Coronary artery (tissue), 2 donors: ENCODE data around the gene TEX2.
A peak's percentile ranks its signal among the peaks of the same experiment; 100 is the strongest.
"Not testable (repeated sequence)": the region's sequence is repeated elsewhere in the genome, so short reads cannot be mapped to it uniquely, and the experiment has no call there.

Experiments
- DNase-seq: peaks from one replicate; pipeline ENCODE4 v3.0.0-alpha.2; 2017; ENCODE audit warnings: low spot score
- H3K27ac ChIP-seq, 2 donors: fragments of 200-600 bp; sonication (generic); one replicate each; pipeline ENCODE4 v1.5.1; 2016 to 2019
- H3K4me3 ChIP-seq: fragments of 200-600 bp; sonication (generic); 2 replicates; pipeline ENCODE4 v1.5.1; 2016; ENCODE audit warnings: mild to moderate bottlenecking, moderate library complexity
- TF ChIP-seq, protein P1 (sequence below): fragments of 200-600 bp; sonication (generic); IDR thresholded peaks from one replicate; pipeline ENCODE4 v1.5.1; 2019; ENCODE audit warnings: antibody characterized with exemption

TEX2 gene

DNA sequence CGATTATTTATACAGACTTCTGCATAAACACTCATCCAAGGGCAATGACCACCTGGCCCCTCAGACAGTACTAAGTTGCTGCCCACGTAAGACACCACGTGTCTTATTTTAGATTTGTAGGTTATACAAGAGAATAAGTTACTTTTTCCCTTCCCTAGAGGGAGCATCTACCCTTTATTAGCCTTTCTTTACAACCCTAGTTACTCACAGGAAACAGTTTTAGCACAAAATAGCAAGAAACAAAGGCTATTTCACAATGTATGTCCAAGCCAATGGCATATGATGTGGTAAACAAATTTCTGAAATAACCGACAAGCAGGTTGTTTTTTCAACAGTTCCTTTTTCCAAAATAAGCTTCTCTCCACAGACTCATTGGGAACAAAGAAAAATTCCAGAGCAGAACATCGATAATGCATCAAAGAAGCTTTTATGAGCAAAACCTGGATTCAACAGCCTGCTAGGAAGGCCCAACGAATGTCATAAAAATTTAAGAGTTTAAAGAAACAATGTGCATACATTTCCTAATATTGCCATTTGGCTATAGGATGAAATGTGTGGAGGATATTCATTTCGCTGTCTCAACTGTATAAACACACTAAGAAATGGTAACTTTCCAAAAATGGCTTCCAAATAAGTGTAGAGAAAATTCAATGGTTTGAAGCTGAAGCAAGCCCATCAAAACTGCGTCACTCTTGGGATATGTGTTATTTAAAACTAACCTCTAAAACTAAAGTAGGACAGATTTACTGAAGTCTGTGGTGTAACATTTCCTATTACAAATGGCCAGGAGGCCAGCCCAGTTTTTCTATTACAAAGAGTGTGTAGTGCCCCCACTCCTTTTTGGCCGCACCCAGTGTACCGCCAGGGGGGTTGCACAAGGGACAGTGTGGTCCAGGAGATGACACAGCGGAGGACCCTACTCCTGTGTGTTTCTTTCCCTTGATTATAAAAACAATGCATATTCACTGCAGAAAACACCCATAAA lies 82.7 kb downstream of the TEX2 start:
- no peak overlapping the region for H3K4me3 ChIP-seq
- TF ChIP-seq, protein P1, sequence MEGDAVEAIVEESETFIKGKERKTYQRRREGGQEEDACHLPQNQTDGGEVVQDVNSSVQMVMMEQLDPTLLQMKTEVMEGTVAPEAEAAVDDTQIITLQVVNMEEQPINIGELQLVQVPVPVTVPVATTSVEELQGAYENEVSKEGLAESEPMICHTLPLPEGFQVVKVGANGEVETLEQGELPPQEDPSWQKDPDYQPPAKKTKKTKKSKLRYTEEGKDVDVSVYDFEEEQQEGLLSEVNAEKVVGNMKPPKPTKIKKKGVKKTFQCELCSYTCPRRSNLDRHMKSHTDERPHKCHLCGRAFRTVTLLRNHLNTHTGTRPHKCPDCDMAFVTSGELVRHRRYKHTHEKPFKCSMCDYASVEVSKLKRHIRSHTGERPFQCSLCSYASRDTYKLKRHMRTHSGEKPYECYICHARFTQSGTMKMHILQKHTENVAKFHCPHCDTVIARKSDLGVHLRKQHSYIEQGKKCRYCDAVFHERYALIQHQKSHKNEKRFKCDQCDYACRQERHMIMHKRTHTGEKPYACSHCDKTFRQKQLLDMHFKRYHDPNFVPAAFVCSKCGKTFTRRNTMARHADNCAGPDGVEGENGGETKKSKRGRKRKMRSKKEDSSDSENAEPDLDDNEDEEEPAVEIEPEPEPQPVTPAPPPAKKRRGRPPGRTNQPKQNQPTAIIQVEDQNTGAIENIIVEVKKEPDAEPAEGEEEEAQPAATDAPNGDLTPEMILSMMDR, result no peak
- peak overlapping the region; percentile 41 to 85 for H3K27ac ChIP-seq
- no peak for DNase-seq

DNA sequence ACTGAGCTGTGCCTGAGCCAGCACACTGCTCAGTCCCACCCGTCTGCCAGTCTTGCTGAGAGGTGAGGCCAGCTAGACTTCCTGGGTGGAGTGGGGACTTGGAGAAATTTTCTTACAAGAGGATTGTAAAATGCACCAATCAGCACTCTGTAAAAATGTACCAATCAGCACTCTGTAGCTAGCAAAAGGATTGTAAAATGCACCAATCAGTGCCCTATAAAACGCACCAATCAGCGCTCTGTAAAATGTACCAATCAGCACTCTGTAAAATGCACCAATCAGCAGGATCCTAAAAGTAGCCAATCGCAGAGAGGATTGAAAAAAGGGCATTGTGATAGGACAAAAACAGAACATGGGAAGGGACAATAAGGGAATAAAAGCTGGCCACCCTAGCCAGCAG lies 84.0 kb downstream of the TEX2 start:
- DNase-seq, H3K4me3 ChIP-seq: not testable (repeated sequence)
- peak overlapping the region in 1 of 2 donors; percentile 85 for H3K27ac ChIP-seq

DNA sequence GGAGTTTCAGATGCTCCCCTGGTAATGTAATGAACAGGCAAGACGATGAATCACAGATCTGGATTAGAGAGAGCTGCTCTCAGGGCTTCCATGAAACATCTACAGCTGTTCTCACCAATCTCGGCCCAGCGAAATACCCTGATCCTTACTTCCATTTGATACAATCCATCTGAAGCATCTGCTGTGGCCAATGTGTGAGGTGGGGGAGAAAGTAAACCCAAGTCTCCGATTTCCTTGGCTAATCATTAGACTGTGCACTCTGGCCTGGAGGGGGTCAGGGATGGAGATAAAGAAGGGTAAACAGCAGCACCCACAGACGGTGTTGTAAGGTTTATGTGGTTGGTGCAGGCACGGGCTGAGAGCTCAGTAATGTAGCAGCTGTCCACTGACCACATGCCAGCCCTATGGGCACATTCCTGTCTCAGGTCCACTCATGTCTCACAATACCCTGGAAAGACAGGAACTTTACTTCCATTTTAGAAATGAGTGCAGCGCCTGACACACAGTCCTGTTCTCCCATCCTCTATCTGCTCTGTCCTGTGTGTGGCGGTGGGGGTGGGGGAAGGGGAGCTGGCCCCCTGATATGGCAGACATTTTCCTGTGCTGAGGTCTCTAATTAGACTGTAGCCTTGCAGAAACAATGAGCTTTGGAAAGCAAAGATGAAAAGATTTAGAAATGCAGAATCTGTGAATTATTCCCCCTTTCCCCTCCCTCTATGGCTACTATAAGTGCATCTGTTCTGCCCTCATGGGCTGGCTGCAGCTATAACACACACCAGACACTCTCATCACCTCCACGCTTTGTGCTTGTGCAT lies 84.8 kb downstream of the TEX2 start:
- peak overlapping the region; percentile 83 to 85 for H3K27ac ChIP-seq
- no peak for DNase-seq
- TF ChIP-seq, protein P1, result no peak
- H3K4me3 ChIP-seq, result peak overlapping the region; percentile 15

DNA sequence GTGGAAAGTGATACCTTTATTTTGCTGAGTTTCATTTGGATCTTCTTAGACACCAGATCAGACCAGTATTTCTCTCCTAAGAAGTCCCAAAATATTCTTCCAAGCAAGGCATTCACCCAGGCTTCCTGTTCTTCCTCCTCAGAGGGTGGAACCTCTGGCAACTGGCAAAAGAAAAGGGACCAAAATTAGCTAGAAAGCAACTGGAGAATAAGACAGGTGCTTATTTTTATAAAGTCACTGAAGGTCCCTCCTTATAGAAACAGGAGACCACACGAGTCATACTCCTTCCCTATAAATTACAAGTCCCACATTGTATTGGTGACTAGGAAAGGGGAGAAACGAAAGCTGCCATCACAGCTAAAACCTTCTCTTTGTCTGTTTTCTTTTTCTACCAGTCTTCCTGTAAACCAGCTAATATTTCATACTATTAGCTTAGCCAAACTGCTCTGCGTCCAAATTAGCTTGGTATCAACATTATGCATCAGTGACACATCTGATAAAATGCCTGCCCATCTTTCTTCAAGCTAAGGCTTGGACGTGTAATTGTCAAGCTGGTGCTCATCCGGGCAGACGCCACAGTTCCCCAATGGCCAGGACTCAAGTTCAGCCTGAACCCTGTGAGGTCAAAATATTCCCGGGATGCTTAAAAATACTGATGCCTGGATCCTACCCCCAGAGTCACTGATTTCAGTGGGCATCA lies 85.6 kb downstream of the TEX2 start:
- DNase-seq, result no peak
- Histone ChIP-seq H3K27ac (peak overlapping the region; percentile 83 to 85), H3K4me3 (peak overlapping the region; percentile 15)
- TF ChIP-seq, protein P1, result no peak

DNA sequence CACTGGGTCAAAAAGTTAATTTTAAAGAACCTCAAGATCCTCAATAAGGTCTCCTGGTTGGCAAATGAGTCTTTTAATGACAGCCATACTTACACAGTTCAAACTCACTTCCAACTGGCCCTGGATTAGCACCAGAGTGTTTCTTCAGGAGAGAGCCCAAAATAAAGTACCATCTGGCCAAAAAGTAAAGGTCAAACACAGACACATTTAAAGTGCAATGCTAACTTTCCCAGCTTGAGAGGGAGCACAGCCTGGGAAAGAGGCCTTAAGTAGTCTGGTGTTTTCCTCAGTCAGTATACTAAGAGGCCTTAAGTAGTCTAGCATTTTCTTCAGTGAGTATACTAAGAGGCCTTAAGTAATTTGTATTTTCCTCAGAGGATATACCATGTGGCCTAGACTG lies 86.5 kb downstream of the TEX2 start:
- TF ChIP-seq, protein P1, result no peak
- H3K4me3 ChIP-seq, result no peak overlapping the region
- peak overlapping the region; percentile 83 to 85 for H3K27ac ChIP-seq
- no peak for DNase-seq

DNA sequence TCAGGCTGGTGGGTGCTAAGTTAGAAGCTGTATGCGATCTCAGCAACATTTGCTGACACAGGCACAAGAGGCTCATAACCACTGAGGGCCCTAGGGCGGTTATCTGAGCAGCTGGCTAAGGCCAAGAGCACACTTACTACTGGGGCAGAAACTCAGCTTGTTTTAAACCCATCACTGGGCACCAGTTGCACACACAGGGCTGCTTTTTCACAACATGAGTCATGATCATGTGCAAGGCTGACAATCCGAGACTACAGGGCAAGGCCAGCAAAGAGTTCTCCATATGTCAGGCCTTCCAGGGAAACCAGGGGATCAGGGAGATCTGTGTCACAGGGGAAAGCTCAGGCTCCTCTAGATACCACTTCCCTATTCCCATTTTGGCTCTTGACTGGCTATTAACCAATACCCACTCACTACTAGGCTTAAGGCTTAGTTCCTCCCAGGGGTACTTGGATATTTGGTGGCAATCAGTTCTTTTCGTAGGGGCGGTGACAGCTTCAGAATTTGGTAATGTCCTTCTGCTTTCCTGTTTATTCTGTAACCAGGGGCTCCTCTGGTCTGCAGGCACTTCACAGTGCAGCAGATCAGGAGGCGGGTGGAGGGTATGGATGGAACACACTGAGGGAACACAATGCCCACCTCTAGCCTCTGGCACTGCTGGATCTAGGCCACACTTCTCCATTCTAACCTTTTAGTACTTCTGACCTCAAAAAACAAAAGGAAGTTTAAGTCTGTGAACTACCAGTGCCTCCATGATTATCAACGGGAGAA lies 88.2 kb downstream of the TEX2 start:
- H3K4me3 ChIP-seq, result no peak overlapping the region
- H3K27ac ChIP-seq, result peak overlapping the region; percentile 83 to 85
- DNase-seq, result no peak
- TF ChIP-seq, protein P1, result no peak
